22Rv1 (cell line): Measurements from ENCODE around the gene DHCR24.

ENCODE experiments used
- CTCF ChIP-seq: fragments of 450-650 bp; IDR thresholded peaks from 2 replicates; pipeline ENCODE4 v1.5.1; 2017; ENCODE audit warnings: mild to moderate bottlenecking
- ZFX ChIP-seq: fragments of 450-650 bp; IDR thresholded peaks from 2 replicates; pipeline ENCODE4 v1.6.1; 2017; ENCODE audit warnings: antibody characterized with exemption, borderline replicate concordance

DNA sequence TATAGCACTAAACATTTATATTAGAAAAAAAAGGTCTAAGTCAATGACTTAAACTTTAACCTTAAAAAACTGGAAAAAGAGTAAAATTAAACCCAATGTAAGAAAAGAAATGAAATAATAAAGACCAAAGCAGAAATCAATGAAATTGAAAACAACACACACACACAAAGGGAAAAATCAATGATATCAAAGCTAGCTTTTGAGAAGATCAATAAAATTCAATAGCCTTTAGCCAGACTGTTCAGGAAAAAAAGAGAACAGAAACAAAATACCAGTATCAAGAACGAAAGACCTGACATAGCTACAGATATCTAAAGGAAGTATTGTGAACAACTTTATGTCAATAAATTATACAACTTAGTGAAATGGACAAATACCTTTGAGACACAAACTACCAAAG lies 7.1 kb downstream of the DHCR24 start:
- TF ChIP-seq CTCF = no peak
- TF ChIP-seq ZFX = no peak
